ENCODE measurements around the gene TSPAN18.

The TSPAN18 gene

GRCh38 chr11:44741976-44742375 is 15.2 kb downstream of the TSPAN18 start:
- DNase-seq: no peak

- DNase-seq: no peak
Observed at GRCh38 chr11:44742508-44743246, 15.9 kb downstream of the TSPAN18 start.

GRCh38 chr11:44743326-44743725 is 16.6 kb downstream of the TSPAN18 start:
- DNase-seq: no peak

- DNase-seq: no peak
Observed at GRCh38 chr11:44743959-44744557, 17.3 kb downstream of the TSPAN18 start.

- no peak for DNase-seq
Observed at GRCh38 chr11:44746894-44747293, 20.1 kb downstream of the TSPAN18 start.

- DNase-seq: no peak
Observed at GRCh38 chr11:44747316-44747715, 20.6 kb downstream of the TSPAN18 start.

GRCh38 chr11:44747836-44748235 is 21.1 kb downstream of the TSPAN18 start:
- no peak for DNase-seq

GRCh38 chr11:44748606-44749005 is 21.8 kb downstream of the TSPAN18 start:
- no peak for DNase-seq

GRCh38 chr11:44749189-44749588 is 22.4 kb downstream of the TSPAN18 start:
- no peak for DNase-seq

GRCh38 chr11:44750551-44751465 is 24.0 kb downstream of the TSPAN18 start:
- DNase-seq: no peak

GRCh38 chr11:44752300-44752699 is 25.5 kb downstream of the TSPAN18 start:
- no peak for DNase-seq

- no peak for DNase-seq
Observed at GRCh38 chr11:44752713-44753112, 26.0 kb downstream of the TSPAN18 start.

GRCh38 chr11:44753961-44754645 is 27.3 kb downstream of the TSPAN18 start:
- DNase-seq: no peak

- DNase-seq: peak; percentile 31
Observed at GRCh38 chr11:44754876-44755555, 28.3 kb downstream of the TSPAN18 start.

- DNase-seq: no peak
Observed at GRCh38 chr11:44755556-44756523, 29.1 kb downstream of the TSPAN18 start.

- DNase-seq: no peak
Observed at GRCh38 chr11:44758983-44759382, 32.2 kb downstream of the TSPAN18 start.

GRCh38 chr11:44759743-44760476 is 33.1 kb downstream of the TSPAN18 start:
- no peak for DNase-seq

GRCh38 chr11:44760477-44760872 is 33.7 kb downstream of the TSPAN18 start:
- no peak for DNase-seq

GRCh38 chr11:44760917-44761550 is 34.3 kb downstream of the TSPAN18 start:
- DNase-seq: no peak

GRCh38 chr11:44761551-44761961 is 34.8 kb downstream of the TSPAN18 start:
- DNase-seq: no peak
